B cell (primary cell): ENCODE results near the gene HBS1L. TPM values are rescaled to one million over a fixed set of nuclear protein-coding genes. Genes with fewer than 3 reads are reported as not detected.

Source experiments
- ATAC-seq: fragments of 200-7000 bp; cut with Tn5 transposase; one replicate; pipeline ENCODE4 v1.10.0; 2021; ENCODE audit warnings: low read depth, mild to moderate bottlenecking, moderate number of reproducible peaks, moderate library complexity
- CTCF ChIA-PET: fragments of 350-600 bp; sonication (Branson Sonifier 250); formaldehyde crosslinking; loops from one replicate; lab custom pipeline; 2021; ENCODE audit warnings: antibody characterized with exemption, inconsistent platforms; lab: Charles Lee
- POLR2A ChIA-PET: fragments of 350-600 bp; sonication (Branson Sonifier 250); formaldehyde crosslinking; loops from one replicate; lab custom pipeline; 2021; ENCODE audit warnings: antibody characterized with exemption; lab: Charles Lee
- DNase-seq: peaks from one replicate; pipeline ENCODE4 v3.0.0; 2013
- H2AFZ ChIP-seq: 2 replicates; pipeline ENCODE4 v1.6.1; 2012; ENCODE audit warnings: mild to moderate bottlenecking, low read depth, low read length; ENCODE audit not compliant: insufficient read depth, poor library complexity, severe bottlenecking
- H3K27ac ChIP-seq, 2 donors: 1 replicate in 1 of 2; 2 replicates in 1 of 2; pipeline ENCODE4 v1.5.1; 2012 to 2013; ENCODE audit warnings: low read length in 2 of 2, mild to moderate bottlenecking in 2 of 2, moderate library complexity in 1 of 2
- H3K27me3 ChIP-seq, 4 experiments: fragments of 200-600 bp in 1 of 4; sonication (generic) in 1 of 4; replicated peaks in 1 of 4; 1 replicate in 2 of 4; 2 replicates in 2 of 4; pipeline versions ENCODE4 v1.6.1 to v1.7.0; 2013 to 2016; ENCODE audit warnings: low read length in 3 of 4, mild to moderate bottlenecking in 2 of 4, mixed read lengths in 1 of 4, moderate library complexity in 1 of 4; ENCODE audit not compliant: insufficient read depth in 4 of 4, control insufficient read depth in 3 of 4; ENCODE audit errors: control extremely low read depth in 1 of 4
- H3K36me3 ChIP-seq, 2 experiments: replicated peaks in 1 of 2; 1 replicate in 1 of 2; 2 replicates in 1 of 2; pipeline versions ENCODE4 v1.6.1 to v1.7.1; 2013; ENCODE audit warnings: low read length in 1 of 2; ENCODE audit not compliant: insufficient read depth in 2 of 2, control insufficient read depth in 1 of 2; ENCODE audit errors: control extremely low read depth in 1 of 2, extremely low read depth in 1 of 2
- H3K4me1 ChIP-seq, 2 donors: fragments of 200-600 bp in 1 of 2; sonication (generic) in 1 of 2; 1 replicate in 1 of 2; 2 replicates in 1 of 2; pipeline versions ENCODE4 v1.5.1 to v1.6.1; 2013 to 2017; ENCODE audit warnings: low read length in 2 of 2; ENCODE audit not compliant: control insufficient read depth in 2 of 2, insufficient read depth in 2 of 2
- H3K4me2 ChIP-seq: replicated peaks from 2 replicates; pipeline ENCODE3; 2012; ENCODE audit warnings: mild to moderate bottlenecking, low read depth, low read length; ENCODE audit not compliant: poor library complexity, severe bottlenecking
- H3K4me3 ChIP-seq, 5 experiments: fragments of 200-600 bp in 1 of 5; sonication (generic) in 1 of 5; 1 replicate in 3 of 5; 2 replicates in 2 of 5; pipeline versions ENCODE4 v1.5.1 to v1.7.0; 2011 to 2016; ENCODE audit warnings: low read length in 4 of 5, mild to moderate bottlenecking in 4 of 5, low read depth in 2 of 5, control low read depth in 1 of 5, moderate library complexity in 1 of 5; ENCODE audit not compliant: insufficient read depth in 1 of 5; ENCODE audit errors: control extremely low read depth in 1 of 5, extremely low read depth in 1 of 5
- H3K79me2 ChIP-seq: fragments of 200-600 bp; sonication (generic); one replicate; pipeline ENCODE4 v1.6.0; 2016; ENCODE audit warnings: low read length; ENCODE audit not compliant: control insufficient read depth, insufficient read depth
- H3K9ac ChIP-seq: fragments of 200-600 bp; sonication (generic); 2 replicates; pipeline ENCODE4 v1.6.1; 2017; ENCODE audit warnings: mild to moderate bottlenecking, low read length, moderate library complexity
- H3K9me3 ChIP-seq, 3 donors: one replicate each; pipeline versions ENCODE4 v1.6.1 to v1.7.1; 2013; ENCODE audit warnings: low read length in 2 of 3; ENCODE audit not compliant: control insufficient read depth in 2 of 3, insufficient read depth in 1 of 3; ENCODE audit errors: control extremely low read depth in 1 of 3
- H4K20me1 ChIP-seq: 2 replicates; pipeline ENCODE4 v1.6.0; 2012; ENCODE audit warnings: mild to moderate bottlenecking, low read length; ENCODE audit not compliant: insufficient read depth, control insufficient read depth, poor library complexity, severe bottlenecking
- H3K27ac Mint-ChIP-seq: one replicate; pipeline ENCODE4 v1.8.0; 2021; ENCODE audit warnings: mixed read lengths
- H3K27me3 Mint-ChIP-seq: one replicate; pipeline ENCODE4 v1.8.0; 2021; ENCODE audit warnings: mixed read lengths
- H3K4me1 Mint-ChIP-seq: one replicate; pipeline ENCODE4 v1.8.0; 2021; ENCODE audit warnings: mixed read lengths
- H3K4me3 Mint-ChIP-seq: one replicate; pipeline ENCODE4 v1.8.0; 2021; ENCODE audit warnings: mixed read lengths
- H3K9me3 Mint-ChIP-seq: one replicate; pipeline ENCODE4 v1.8.0; 2022; ENCODE audit warnings: mixed read lengths; ENCODE audit not compliant: insufficient read depth
- EZH2 ChIP-seq: IDR thresholded peaks from 2 replicates; pipeline ENCODE4 v1.6.1; 2012; ENCODE audit warnings: borderline replicate concordance, low read depth, mild to moderate bottlenecking, moderate library complexity, low read length; ENCODE audit not compliant: insufficient read depth, poor library complexity, severe bottlenecking
- WGBS: methylation state at CpG from one replicate; pipeline ENCODE4 v1.1.5; 2013; ENCODE audit warnings: missing lambda C conversion rate; ENCODE audit not compliant: insufficient coverage; 5-methylcytosine and 5-hydroxymethylcytosine counted together
- intact Hi-C: fragments of 100-400 bp; cut with micrococcal nuclease; formaldehyde crosslinking; loops from one replicate; pipeline ENCODE4 v1.10.0; 2022
- polyA plus RNA-seq: library from polyadenylated mRNA; depleted of rRNA; stranded (reverse); fragments of >200 nt; gene quantifications from 2 replicates; pipeline ENCODE4 v1.2.3, GENCODE V29; 2012
- total RNA-seq, 2 donors: library from RNA; stranded (reverse); fragments of 120-200 nt in 1 of 2; gene quantifications; 1 replicate in 1 of 2; 2 replicates in 1 of 2; pipeline versions ENCODE4 v1.2.3 to v1.2.4, GENCODE V29; 2013 to 2022
- TF ChIP-seq, protein P1 (sequence below): fragments of 200-600 bp; IDR thresholded peaks from one replicate; pipeline ENCODE4 v1.8.0; 2022; ENCODE audit warnings: antibody characterized with exemption, mild to moderate bottlenecking

HBS1L gene
- total and polyA plus RNA-seq, 2 donors (not counting 1 experiment from before 2014, with no cell fraction given), result 10.3 to 58.2 TPM

DNA sequence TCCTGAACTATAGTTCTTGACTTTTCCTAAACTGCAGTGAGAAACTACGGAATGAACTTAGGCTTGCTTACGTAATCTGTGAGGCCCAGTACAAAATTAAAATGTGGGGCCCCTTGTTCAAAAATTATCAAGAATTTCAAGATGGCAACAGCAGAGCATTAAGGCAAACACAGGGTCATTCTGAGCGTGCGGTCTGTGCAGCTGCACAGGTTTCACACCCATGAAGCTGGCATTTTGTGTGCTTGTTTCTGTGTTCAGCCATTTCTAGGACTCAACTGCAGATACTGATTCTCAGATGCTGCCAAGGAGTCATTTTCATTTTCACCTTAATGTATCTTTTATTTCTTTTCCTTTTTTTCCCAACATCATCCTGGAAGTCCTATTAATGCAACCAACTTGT is 49.6 kb upstream of the HBS1L start:
- Histone ChIP-seq H3K4me1 (peaks cover 0 to 3% of the 10 kb centered on the region in 2 donors), H4K20me1 (no peaks in the 10 kb centered on the region), H3K27me3 (no peaks in the 10 kb centered on the region), H3K4me3 (no peak overlapping the region), H3K4me2 (no peak overlapping the region), H3K36me3 (no peaks in the 10 kb centered on the region), H2AFZ (no peak overlapping the region), H3K79me2 (no peaks in the 10 kb centered on the region), H3K9ac (no peak overlapping the region), H3K9me3 (no peaks in the 10 kb centered on the region), H3K27ac (no peak overlapping the region)
- Mint-ChIP-seq H3K4me1 (peaks cover 7% of the 10 kb centered on the region), H3K4me3 (no peak overlapping the region), H3K27ac (no peak overlapping the region), H3K9me3 (no peaks in the 10 kb centered on the region), H3K27me3 (no peaks in the 10 kb centered on the region)
- ATAC-seq (no peak), DNase-seq (no peak)
- TF ChIP-seq, protein P1, sequence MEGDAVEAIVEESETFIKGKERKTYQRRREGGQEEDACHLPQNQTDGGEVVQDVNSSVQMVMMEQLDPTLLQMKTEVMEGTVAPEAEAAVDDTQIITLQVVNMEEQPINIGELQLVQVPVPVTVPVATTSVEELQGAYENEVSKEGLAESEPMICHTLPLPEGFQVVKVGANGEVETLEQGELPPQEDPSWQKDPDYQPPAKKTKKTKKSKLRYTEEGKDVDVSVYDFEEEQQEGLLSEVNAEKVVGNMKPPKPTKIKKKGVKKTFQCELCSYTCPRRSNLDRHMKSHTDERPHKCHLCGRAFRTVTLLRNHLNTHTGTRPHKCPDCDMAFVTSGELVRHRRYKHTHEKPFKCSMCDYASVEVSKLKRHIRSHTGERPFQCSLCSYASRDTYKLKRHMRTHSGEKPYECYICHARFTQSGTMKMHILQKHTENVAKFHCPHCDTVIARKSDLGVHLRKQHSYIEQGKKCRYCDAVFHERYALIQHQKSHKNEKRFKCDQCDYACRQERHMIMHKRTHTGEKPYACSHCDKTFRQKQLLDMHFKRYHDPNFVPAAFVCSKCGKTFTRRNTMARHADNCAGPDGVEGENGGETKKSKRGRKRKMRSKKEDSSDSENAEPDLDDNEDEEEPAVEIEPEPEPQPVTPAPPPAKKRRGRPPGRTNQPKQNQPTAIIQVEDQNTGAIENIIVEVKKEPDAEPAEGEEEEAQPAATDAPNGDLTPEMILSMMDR, result no peak
- TF ChIP-seq EZH2, result no peak
- ChIA-PET POLR2A (no interaction called here), CTCF (interaction anchor here (1.0 kb wide), 1 partner anchor 40 kb away, joined by 4 read pairs; no protein-coding TSS in a partner anchor)
- intact Hi-C loops, result no loop called here
- whole genome bisulfite sequencing, result 87% methylated on average over 4 of the region's 4 CpGs

- no peak overlapping the region for H3K27ac ChIP-seq
Measured at GRCh38 chr6:135102191-135102590, 47.6 kb upstream of the HBS1L start.

More at GRCh38 chr6:135102191-135102590, 47.6 kb upstream of the HBS1L start:
- H3K79me2 ChIP-seq, result no peaks in the 10 kb centered on the region
- no peak overlapping the region for H2AFZ ChIP-seq
- POLR2A ChIA-PET, result no interaction called here
- no peaks in the 10 kb centered on the region for H3K27me3 ChIP-seq
- H4K20me1 ChIP-seq, result no peaks in the 10 kb centered on the region
- DNase-seq (no peak), ATAC-seq (no peak)
- no peak overlapping the region for H3K4me3 ChIP-seq
- no peak overlapping the region for H3K4me2 ChIP-seq
- H3K9me3 Mint-ChIP-seq, result no peaks in the 10 kb centered on the region
- H3K4me3 Mint-ChIP-seq, result no peak overlapping the region
- intact Hi-C loops, result no loop called here
- no peak for TF ChIP-seq EZH2
- TF ChIP-seq, protein P1, result no peak
- H3K36me3 ChIP-seq, result no peaks in the 10 kb centered on the region
- H3K4me1 ChIP-seq, result peaks cover 0 to 3% of the 10 kb centered on the region in 2 donors
- CTCF ChIA-PET, result no interaction called here
- no peaks in the 10 kb centered on the region for H3K9me3 ChIP-seq
- H3K4me1 Mint-ChIP-seq, result peaks cover 7% of the 10 kb centered on the region
- no peak overlapping the region for H3K9ac ChIP-seq
- no peak overlapping the region for H3K27ac Mint-ChIP-seq
- no peaks in the 10 kb centered on the region for H3K27me3 Mint-ChIP-seq
